Mononuclear cell (primary cell): ENCODE measurements around the gene TTLL12. TPM values are rescaled to one million over a fixed set of nuclear protein-coding genes. Genes with fewer than 3 reads are reported as not detected.
A peak's percentile ranks its signal among the peaks of the same experiment; 100 is the strongest.
"Not testable (repeated sequence)": the region's sequence is repeated elsewhere in the genome, so short reads cannot be mapped to it uniquely, and the experiment has no call there.

Source experiments
- H3K27me3 ChIP-seq: 2 replicates; pipeline ENCODE4 v1.6.0; 2011; ENCODE audit warnings: low read length, control low read depth; ENCODE audit not compliant: insufficient read depth
- H3K4me1 ChIP-seq: 2 replicates; pipeline ENCODE4 v1.5.1; 2011; ENCODE audit warnings: mild to moderate bottlenecking, low read length, control low read depth; ENCODE audit not compliant: insufficient read depth
- H3K4me3 ChIP-seq: 2 replicates; pipeline ENCODE4 v1.5.1; 2011; ENCODE audit warnings: mild to moderate bottlenecking, low read length, moderate library complexity
- H3K9me3 ChIP-seq: 2 replicates; pipeline ENCODE4 v1.5.1; 2011; ENCODE audit warnings: low read depth, mild to moderate bottlenecking, control low read depth, low read length
- total RNA-seq: library from RNA; depleted of rRNA; stranded (reverse); fragments of >200 nt; gene quantifications from one replicate; pipeline ENCODE4 v1.2.3, GENCODE V29; 2012

Gene TTLL12
- total RNA-seq, 1 donor = 4.3 TPM

DNA sequence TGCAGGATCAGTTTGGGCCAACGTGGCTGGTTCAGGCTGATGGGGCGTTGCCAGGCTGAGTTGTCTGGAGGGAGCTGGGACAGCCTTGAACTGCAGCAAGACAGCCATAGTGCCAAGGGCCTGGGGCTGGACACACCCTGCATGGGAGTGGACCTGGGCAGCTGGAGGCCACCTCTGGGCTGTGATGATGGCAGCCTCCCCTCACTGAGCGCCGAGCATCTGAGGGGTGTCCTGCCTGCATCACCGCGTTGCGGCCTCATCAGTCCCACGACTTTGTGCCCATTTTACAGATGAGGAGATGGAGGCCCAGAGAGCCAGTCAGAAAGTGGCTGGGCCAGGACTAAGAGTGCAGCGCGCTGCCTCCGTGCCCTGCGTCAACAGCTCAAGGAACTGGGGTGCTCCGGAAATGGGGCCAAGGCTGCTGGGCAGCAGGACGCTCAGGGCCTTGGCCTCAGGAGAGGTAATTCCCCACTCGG is 36.2 kb downstream of the TTLL12 start:
- peak overlapping the region; percentile 87 for H3K4me3 ChIP-seq

DNA sequence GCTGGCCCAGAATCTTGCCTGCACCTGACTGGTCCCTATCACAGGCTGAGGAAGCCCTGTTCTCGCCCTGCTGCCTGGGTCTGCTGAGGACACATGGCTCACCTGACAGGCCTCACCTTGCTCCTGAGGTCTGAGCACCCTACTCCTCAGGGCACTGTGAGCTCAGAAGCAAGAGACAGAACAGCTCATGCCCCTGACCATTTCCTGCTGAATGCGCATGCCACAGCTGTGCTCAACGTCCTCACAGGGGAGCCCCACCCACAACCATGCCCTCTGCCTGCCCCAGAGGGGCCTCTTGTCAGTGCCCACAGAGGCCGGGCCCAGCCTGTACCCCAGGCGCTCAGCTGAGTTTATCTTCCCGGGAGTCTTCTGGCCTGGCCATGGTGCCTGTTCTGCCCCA is 38.4 kb downstream of the TTLL12 start:
- no peak overlapping the region for H3K4me3 ChIP-seq
- H3K4me1 ChIP-seq = peaks cover 69% of the 10 kb centered on the region
- no peaks in the 10 kb centered on the region for H3K9me3 ChIP-seq
- no peaks in the 10 kb centered on the region for H3K27me3 ChIP-seq

More for the DNA sequence above, 36.2 kb downstream of the TTLL12 start:
- no peaks in the 10 kb centered on the region for H3K9me3 ChIP-seq
- H3K27me3 ChIP-seq = no peaks in the 10 kb centered on the region
- peaks cover 75% of the 10 kb centered on the region for H3K4me1 ChIP-seq

GRCh38 chr22:43147821-43148220 is 39.1 kb downstream of the TTLL12 start:
- peaks cover 70% of the 10 kb centered on the region for H3K4me1 ChIP-seq
- H3K27me3 ChIP-seq = no peaks in the 10 kb centered on the region
- H3K9me3 ChIP-seq = no peaks in the 10 kb centered on the region
- no peak overlapping the region for H3K4me3 ChIP-seq

DNA sequence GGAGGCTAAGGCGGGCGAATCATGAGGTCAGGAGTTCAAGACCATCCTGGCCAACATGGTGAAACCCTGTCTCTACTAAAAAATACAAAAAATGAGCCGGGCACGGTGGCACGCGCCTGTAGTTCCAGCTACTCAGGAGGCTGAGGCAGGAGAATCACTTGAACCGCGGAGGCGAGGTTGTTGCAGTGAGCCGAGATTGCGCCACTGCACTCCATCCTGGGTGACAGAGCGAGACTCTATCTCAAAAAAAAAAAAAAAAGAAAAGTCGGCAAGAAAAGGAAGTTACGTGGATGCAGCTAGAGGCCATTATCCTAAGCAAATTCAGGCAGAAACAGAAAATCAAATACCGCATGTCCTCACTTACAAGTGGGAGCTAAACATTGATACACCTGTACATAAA is 40.6 kb downstream of the TTLL12 start:
- not testable (repeated sequence) for H3K4me3 ChIP-seq, H3K27me3 ChIP-seq, H3K9me3 ChIP-seq
- peaks cover 74% of the 10 kb centered on the region for H3K4me1 ChIP-seq

DNA sequence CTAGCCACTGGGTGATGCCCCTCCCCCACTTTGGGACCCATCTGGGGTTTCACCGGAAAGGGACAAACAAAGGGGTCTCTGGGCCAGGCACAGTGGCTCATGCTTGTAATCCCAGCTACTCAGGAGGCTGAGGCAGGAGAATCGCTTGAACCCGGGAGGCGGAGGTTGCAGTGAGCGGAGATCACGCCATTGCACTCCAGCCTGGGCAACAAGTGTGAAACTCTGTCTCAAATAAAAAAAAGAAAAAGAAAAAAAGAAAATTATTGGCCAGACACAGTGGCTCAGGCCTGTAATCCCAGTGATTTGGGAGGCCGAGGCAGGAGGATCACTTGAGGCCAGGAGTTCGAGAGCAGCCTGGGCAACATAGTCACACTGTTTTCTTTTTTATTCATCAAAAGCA is 41.6 kb downstream of the TTLL12 start:
- not testable (repeated sequence) for H3K9me3 ChIP-seq, H3K4me3 ChIP-seq, H3K27me3 ChIP-seq
- H3K4me1 ChIP-seq = peaks cover 66% of the 10 kb centered on the region

DNA sequence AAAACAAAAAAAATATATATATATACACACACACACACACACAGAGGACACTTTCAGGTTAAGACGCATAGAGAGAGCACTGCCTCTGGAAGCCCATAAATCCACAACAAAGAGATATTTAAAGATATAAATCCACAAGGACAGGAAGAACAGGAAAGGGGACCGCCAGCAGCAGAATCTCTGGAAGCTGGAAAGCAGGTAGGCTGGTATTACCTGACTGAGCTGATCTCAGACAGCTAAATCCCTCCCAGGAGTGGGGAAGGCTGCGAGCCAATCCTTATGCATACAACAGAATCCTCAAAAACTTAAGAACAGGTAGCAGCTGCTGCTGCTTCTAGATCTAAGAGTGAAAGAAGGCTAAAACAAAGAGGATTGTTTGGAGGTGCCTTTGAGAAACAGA is 42.0 kb downstream of the TTLL12 start:
- no peaks in the 10 kb centered on the region for H3K27me3 ChIP-seq
- peaks cover 63% of the 10 kb centered on the region for H3K4me1 ChIP-seq
- no peaks in the 10 kb centered on the region for H3K9me3 ChIP-seq
- H3K4me3 ChIP-seq = no peak overlapping the region

GRCh38 chr22:43142880-43143562 is 43.9 kb downstream of the TTLL12 start, which contains the start of gene MCAT:
Gene MCAT, minus strand, starts transcription at chr22:43143398. Its CDS starts 50 bp downstream, at chr22:43143348.
- Histone ChIP-seq H3K27me3 (no peaks in the 10 kb centered on the region), H3K9me3 (no peaks in the 10 kb centered on the region), H3K4me1 (peaks cover 50% of the 10 kb centered on the region), H3K4me3 (peak within 1 kb of the TSS; percentile 73)

GRCh38 chr22:43136801-43137200 is 50.1 kb downstream of the TTLL12 start:
- H3K27me3 ChIP-seq = no peaks in the 10 kb centered on the region
- peaks cover 12% of the 10 kb centered on the region for H3K4me1 ChIP-seq
- no peaks in the 10 kb centered on the region for H3K9me3 ChIP-seq
- H3K4me3 ChIP-seq = no peak overlapping the region

DNA sequence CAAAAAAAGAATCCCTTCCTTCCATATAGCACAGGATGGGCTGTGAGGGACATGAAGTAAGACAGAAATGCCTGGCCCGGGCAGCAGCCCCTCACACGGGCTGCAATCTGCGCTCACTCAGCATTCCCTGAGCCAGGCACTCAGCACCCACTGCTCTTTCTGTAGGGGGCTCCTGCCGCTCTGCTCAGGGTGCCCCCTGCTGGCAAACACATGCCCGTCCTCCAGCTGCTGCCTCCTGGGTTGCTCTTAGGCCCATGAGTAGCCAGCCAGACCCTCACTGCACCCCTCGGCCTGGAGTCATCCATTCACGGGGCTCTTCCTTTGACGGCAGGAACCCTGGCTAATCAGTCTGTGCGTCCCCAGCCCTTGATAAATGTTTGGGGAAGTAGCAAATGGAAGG is 50.7 kb downstream of the TTLL12 start:
- H3K4me1 ChIP-seq = peaks cover 12% of the 10 kb centered on the region
- H3K4me3 ChIP-seq = no peak overlapping the region
- H3K27me3 ChIP-seq = no peaks in the 10 kb centered on the region
- no peaks in the 10 kb centered on the region for H3K9me3 ChIP-seq

DNA sequence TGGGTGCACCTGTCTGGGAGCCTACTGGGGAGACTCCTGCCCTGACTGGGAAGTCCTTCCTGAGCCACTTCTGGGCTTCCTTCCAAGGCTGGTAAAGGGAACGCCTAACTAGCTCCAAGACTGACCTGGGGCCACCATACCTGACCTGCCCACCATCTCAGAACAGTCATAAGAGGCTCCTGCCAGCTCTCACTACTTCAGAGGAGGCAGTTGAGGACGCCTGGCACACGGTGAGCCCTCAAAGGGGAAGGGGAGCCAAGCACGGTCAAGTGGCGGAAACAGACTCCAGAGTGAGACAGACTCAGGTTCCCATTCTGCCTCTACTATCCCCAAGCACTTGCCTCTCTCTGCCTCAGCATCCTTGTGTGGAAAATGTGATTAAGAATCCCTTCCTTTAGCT is 51.4 kb downstream of the TTLL12 start:
- H3K4me1 ChIP-seq = peaks cover 12% of the 10 kb centered on the region
- H3K27me3 ChIP-seq = no peaks in the 10 kb centered on the region
- H3K9me3 ChIP-seq = no peaks in the 10 kb centered on the region
- H3K4me3 ChIP-seq = no peak overlapping the region

GRCh38 chr22:43134553-43134952 is 52.4 kb downstream of the TTLL12 start:
- no peak overlapping the region for H3K4me3 ChIP-seq
- no peaks in the 10 kb centered on the region for H3K27me3 ChIP-seq
- peaks cover 18% of the 10 kb centered on the region for H3K4me1 ChIP-seq
- no peaks in the 10 kb centered on the region for H3K9me3 ChIP-seq

- Histone ChIP-seq H3K4me1 (peaks cover 30% of the 10 kb centered on the region), H3K27me3 (no peaks in the 10 kb centered on the region), H3K9me3 (no peaks in the 10 kb centered on the region), H3K4me3 (no peak overlapping the region)
These were observed 53.5 kb downstream of the TTLL12 start for GRCh38 chr22:43133401-43133800.

DNA sequence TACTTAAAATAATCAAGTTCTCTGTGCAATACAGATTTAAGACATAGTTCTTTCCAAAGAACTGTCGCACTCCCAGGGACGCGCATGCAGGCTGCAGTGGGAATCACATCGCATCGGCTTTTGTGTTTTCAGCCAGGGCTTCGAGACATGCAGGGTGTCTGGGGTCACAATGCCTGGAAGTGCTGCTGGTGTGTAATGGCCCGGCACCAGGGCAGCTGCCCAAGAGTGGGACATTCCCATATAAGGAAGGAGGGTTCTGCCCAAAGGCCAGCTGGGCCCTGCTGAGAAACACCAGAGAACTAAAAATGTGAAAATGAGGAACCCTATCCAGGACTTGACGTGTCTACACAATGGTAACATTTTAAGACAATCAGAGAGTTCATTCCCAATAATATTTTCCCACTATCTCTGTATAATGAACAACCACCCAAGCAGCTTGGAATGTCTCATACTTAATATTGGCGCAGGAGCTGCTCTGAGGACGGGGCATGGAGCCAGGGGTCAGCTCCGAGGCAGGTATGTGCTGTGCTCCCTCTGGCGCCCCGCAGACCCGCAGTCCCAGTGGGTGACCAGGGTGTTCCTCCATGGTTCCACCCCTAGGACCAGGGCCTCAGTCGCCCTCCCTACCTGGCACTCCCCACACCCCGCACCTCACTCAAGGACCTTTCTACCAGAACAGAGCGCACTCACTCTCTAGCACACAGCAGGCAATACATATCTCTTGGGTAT is 55.0 kb downstream of the TTLL12 start:
- peaks cover 34% of the 10 kb centered on the region for H3K4me1 ChIP-seq
- H3K4me3 ChIP-seq = no peak overlapping the region
- H3K9me3 ChIP-seq = no peaks in the 10 kb centered on the region
- H3K27me3 ChIP-seq = no peaks in the 10 kb centered on the region

- Histone ChIP-seq H3K4me3 (no peak overlapping the region), H3K27me3 (no peaks in the 10 kb centered on the region), H3K4me1 (peaks cover 26% of the 10 kb centered on the region), H3K9me3 (no peaks in the 10 kb centered on the region)
These were observed 57.2 kb downstream of the TTLL12 start for GRCh38 chr22:43129426-43130425.
